Measurements from ENCODE around the gene ATP1B4. TPM values are rescaled to one million over a fixed set of nuclear protein-coding genes. Genes with fewer than 3 reads are reported as not detected.
"Not testable (repeated sequence)": the region's sequence is repeated elsewhere in the genome, so short reads cannot be mapped to it uniquely, and the experiment has no call there.

ATP1B4 gene
- total RNA-seq, 2 donors from 2014 or later: not detected

DNA sequence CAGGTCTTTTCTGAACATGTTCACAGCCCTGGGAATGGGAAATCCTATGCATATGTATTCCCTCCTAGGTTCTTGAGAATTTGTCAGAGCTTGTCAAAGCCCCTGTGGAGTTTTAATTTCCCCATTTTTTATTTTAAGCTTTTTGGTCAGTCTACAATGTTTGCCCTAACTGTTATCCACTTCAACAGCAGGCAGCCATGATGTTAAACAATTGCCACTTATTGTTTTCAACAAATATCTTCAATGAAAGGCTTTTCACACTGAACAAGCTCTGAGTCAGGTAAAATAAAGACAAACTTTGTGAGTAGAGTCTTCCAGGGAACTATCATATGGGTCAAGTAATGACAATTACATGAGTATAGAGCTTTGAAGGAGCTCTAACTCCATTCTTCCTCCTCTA, 25.0 kb upstream of the ATP1B4 start:
- H3K27me3 ChIP-seq (replicated peaks; ENCODE audit: insufficient read depth): no peaks in the 10 kb centered on the region
- no peak overlapping the region for H3K27ac ChIP-seq
- H3K36me3 ChIP-seq: no peaks in the 10 kb centered on the region
- no peak overlapping the region for H3K4me3 ChIP-seq
- no peaks in the 10 kb centered on the region for H3K4me1 ChIP-seq (ENCODE audit: control insufficient read depth in 1 of 2, low read depth in 2 of 2)
- no peaks in the 10 kb centered on the region for H3K9me3 ChIP-seq
- ATAC-seq (ENCODE audit: insufficient number of reproducible peaks, low FRiP score, low read depth) (no peak), DNase-seq (ENCODE audit: low spot score) (no peak)
- no peak for TF ChIP-seq CTCF (IDR thresholded peaks at IDR 0.05)

DNA sequence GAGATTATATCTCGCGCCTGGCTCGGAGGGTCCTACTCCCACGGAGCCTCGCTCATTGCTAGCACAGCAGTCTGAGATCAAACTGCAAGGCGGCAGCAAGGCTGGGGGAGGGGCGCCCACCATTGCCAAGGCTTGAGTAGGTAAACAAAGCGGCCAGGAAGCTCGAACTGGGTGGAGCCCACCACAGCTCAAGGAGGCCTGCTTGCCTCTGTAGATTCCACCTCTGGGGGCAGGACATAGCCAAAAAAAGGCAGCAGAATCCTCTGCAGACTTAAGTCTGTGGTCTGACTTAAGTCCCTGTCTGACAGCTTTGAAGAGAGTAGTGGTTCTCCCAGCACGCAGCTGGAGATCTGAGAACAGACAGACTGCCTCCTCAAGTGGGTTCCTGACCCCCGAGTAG, 17.3 kb upstream of the ATP1B4 start:
- not testable (repeated sequence) for ATAC-seq (ENCODE audit: insufficient number of reproducible peaks, low FRiP score, low read depth); H3K36me3 ChIP-seq; H3K9me3 ChIP-seq; H3K27me3 ChIP-seq (replicated peaks; ENCODE audit: insufficient read depth); H3K4me1 ChIP-seq (ENCODE audit: control insufficient read depth in 1 of 2, low read depth in 2 of 2); H3K27ac ChIP-seq; DNase-seq (ENCODE audit: low spot score); H3K4me3 ChIP-seq

- Histone ChIP-seq H3K27ac (no peak overlapping the region), H3K36me3 (no peaks in the 10 kb centered on the region), H3K4me3 (no peak overlapping the region), H3K9me3 (no peaks in the 10 kb centered on the region), H3K4me1 (ENCODE audit: control insufficient read depth in 1 of 2, low read depth in 2 of 2) (no peaks in the 10 kb centered on the region), H3K27me3 (replicated peaks; ENCODE audit: insufficient read depth) (no peaks in the 10 kb centered on the region)
- DNase-seq (ENCODE audit: low spot score): no peak
- TF ChIP-seq CTCF (IDR thresholded peaks at IDR 0.05): no peak
- no peak for ATAC-seq (ENCODE audit: insufficient number of reproducible peaks, low FRiP score, low read depth)
Measured at GRCh38 chrX:120350450-120351138, 11.3 kb upstream of the ATP1B4 start.

- H3K9me3 ChIP-seq: no peaks in the 10 kb centered on the region
- no peaks in the 10 kb centered on the region for H3K4me1 ChIP-seq (ENCODE audit: control insufficient read depth in 1 of 2, low read depth in 2 of 2)
- ATAC-seq (ENCODE audit: insufficient number of reproducible peaks, low FRiP score, low read depth) (no peak), DNase-seq (ENCODE audit: low spot score) (no peak)
- no peak overlapping the region for H3K4me3 ChIP-seq
- no peaks in the 10 kb centered on the region for H3K36me3 ChIP-seq
- H3K27ac ChIP-seq: no peak overlapping the region
- no peak for TF ChIP-seq CTCF (IDR thresholded peaks at IDR 0.05)
- H3K27me3 ChIP-seq (replicated peaks; ENCODE audit: insufficient read depth): no peaks in the 10 kb centered on the region
Measured at GRCh38 chrX:120356084-120356483, 5.8 kb upstream of the ATP1B4 start.

GRCh38 chrX:120357186-120357585, 4.7 kb upstream of the ATP1B4 start:
- H3K4me3 ChIP-seq: no peak overlapping the region

More at GRCh38 chrX:120357186-120357585, 4.7 kb upstream of the ATP1B4 start:
- no peaks in the 10 kb centered on the region for H3K36me3 ChIP-seq
- H3K27ac ChIP-seq: no peak overlapping the region
- no peak for TF ChIP-seq CTCF (IDR thresholded peaks at IDR 0.05)
- no peaks in the 10 kb centered on the region for H3K4me1 ChIP-seq (ENCODE audit: control insufficient read depth in 1 of 2, low read depth in 2 of 2)
- ATAC-seq (ENCODE audit: insufficient number of reproducible peaks, low FRiP score, low read depth) (no peak), DNase-seq (ENCODE audit: low spot score) (no peak)
- H3K27me3 ChIP-seq (replicated peaks; ENCODE audit: insufficient read depth): no peaks in the 10 kb centered on the region
- H3K9me3 ChIP-seq: no peaks in the 10 kb centered on the region
